Endothelial cell of umbilical vein (primary cell): ENCODE data around the gene TRERF1.

Source experiments
- EZH2 ChIP-seq: IDR thresholded peaks from 2 replicates; pipeline ENCODE4 v1.6.1; 2012; ENCODE audit warnings: borderline replicate concordance, low read depth, mild to moderate bottlenecking, moderate library complexity, low read length, inconsistent platforms; ENCODE audit not compliant: severe bottlenecking
- GATA2 ChIP-seq: IDR thresholded peaks from 2 replicates; pipeline ENCODE4 v1.7.0; 2011; ENCODE audit warnings: low read depth, mild to moderate bottlenecking, moderate library complexity, mixed read lengths, low read length; ENCODE audit not compliant: insufficient read length, insufficient read depth
- JUN ChIP-seq: IDR thresholded peaks from 2 replicates; pipeline ENCODE4 v1.6.1; 2011; ENCODE audit warnings: borderline replicate concordance, low read depth; ENCODE audit not compliant: insufficient read length, insufficient read depth
- MYC ChIP-seq: IDR thresholded peaks from one replicate; pipeline ENCODE4 v1.6.1; 2011; ENCODE audit warnings: mild to moderate bottlenecking, low read depth, low read length
- POLR2A ChIP-seq: IDR thresholded peaks from 2 replicates; pipeline ENCODE4 v1.6.1; 2012; ENCODE audit warnings: low read depth, mild to moderate bottlenecking, control low read depth, low read length
- POLR2AphosphoS5 ChIP-seq: IDR thresholded peaks from 2 replicates; pipeline ENCODE4 v1.6.1; 2012; ENCODE audit warnings: low read depth, mild to moderate bottlenecking, control low read depth, low read length, moderate library complexity; ENCODE audit not compliant: insufficient read depth
- TF ChIP-seq, protein P1 (sequence below), 2 donors: IDR thresholded peaks; 1 replicate in 1 of 2; 2 replicates in 1 of 2; pipeline ENCODE4 v1.5.1; 2011; ENCODE audit warnings: low read length in 2 of 2, mild to moderate bottlenecking in 2 of 2, moderate library complexity in 2 of 2, control low read depth in 1 of 2, inconsistent platforms in 1 of 2, low read depth in 1 of 2; ENCODE audit not compliant: insufficient read depth in 1 of 2; ENCODE audit errors: extremely low read depth in 1 of 2

DNA sequence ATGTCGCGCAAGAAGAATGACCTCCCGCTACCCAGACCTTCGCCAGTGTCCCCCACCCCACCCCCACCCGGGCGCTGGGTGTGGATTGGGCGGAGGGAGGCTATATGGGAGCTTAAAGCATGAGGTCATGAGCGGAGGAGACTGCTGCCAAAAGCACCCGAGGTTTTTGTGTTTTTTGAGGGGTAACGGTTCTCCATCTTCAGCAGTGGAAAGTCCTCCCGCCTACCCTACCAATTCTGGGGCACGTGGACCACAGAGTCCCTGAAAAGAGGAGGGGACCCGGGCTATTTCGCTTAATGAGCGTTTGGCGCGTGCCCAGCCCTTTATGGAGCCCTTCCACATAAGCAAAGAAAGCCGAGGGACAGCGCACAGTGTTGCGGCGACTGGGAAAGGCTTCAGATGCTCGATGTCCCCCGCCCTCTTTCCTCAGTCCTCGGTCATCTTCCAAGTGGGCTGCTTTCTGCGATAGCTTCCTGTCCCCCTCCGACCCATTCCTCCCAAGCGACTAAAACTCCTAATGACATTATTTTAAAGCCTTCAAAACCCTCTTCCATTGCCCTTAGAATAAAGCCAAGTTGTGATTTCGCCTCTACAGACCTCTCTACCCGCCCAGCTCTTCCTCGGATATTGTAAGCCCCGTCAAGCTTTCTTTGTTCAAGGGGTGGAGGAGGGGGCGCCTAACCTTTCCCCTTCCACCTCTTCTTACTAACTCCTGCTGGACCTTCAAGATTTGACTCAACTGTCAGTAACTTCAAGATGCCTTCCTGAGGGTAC is 2.1 kb upstream of the TRERF1 start:
- TF ChIP-seq POLR2A (no peak), GATA2 (no peak), POLR2AphosphoS5 (no peak), MYC (no peak), JUN (no peak), EZH2 (no peak)
- TF ChIP-seq, protein P1, sequence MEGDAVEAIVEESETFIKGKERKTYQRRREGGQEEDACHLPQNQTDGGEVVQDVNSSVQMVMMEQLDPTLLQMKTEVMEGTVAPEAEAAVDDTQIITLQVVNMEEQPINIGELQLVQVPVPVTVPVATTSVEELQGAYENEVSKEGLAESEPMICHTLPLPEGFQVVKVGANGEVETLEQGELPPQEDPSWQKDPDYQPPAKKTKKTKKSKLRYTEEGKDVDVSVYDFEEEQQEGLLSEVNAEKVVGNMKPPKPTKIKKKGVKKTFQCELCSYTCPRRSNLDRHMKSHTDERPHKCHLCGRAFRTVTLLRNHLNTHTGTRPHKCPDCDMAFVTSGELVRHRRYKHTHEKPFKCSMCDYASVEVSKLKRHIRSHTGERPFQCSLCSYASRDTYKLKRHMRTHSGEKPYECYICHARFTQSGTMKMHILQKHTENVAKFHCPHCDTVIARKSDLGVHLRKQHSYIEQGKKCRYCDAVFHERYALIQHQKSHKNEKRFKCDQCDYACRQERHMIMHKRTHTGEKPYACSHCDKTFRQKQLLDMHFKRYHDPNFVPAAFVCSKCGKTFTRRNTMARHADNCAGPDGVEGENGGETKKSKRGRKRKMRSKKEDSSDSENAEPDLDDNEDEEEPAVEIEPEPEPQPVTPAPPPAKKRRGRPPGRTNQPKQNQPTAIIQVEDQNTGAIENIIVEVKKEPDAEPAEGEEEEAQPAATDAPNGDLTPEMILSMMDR (IDR thresholded peaks at IDR 0.05; ENCODE audit: extremely low read depth in 1 of 2, insufficient read depth in 1 of 2, low read depth in 1 of 2, low read length in 2 of 2) = no peak
